ENCODE results near the gene LIPM. TPM values are rescaled to one million over a fixed set of nuclear protein-coding genes. Genes with fewer than 3 reads are reported as not detected.
A peak's percentile ranks its signal among the peaks of the same experiment; 100 is the strongest.

LIPM gene
- total and polyA plus RNA-seq, 8 donors, result 0.14 TPM; not detected in 7

DNA sequence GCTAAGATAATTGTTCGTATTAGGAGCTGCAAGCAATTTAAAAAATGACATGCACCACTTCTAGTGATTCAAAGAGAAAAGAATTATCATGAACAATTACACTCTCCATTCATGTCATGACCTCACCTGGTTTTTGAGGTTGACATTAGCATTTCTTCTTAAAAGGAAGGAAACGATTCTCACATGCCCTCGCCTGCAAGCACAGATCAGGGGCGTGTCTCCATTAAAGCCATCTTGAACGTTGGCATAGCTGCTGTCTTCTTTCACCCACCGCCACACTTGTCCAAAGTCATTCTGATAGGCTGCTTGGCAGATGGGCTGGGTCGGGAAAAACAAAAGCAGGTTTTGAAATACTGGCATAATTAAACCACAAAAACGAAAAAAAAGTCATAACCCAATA lies 29.2 kb downstream of the LIPM start:
- no peaks in the 10 kb centered on the region for H3K27me3 ChIP-seq
- ATAC-seq, result no peak
- intact Hi-C loops (cut with DNase I), result no loop called here
- H3K9me3 ChIP-seq, result no peaks in the 10 kb centered on the region
- no peak for DNase-seq
- H3K4me1 ChIP-seq, result peaks cover 2 to 34% of the 10 kb centered on the region in 2 donors
- TF ChIP-seq, protein P1, sequence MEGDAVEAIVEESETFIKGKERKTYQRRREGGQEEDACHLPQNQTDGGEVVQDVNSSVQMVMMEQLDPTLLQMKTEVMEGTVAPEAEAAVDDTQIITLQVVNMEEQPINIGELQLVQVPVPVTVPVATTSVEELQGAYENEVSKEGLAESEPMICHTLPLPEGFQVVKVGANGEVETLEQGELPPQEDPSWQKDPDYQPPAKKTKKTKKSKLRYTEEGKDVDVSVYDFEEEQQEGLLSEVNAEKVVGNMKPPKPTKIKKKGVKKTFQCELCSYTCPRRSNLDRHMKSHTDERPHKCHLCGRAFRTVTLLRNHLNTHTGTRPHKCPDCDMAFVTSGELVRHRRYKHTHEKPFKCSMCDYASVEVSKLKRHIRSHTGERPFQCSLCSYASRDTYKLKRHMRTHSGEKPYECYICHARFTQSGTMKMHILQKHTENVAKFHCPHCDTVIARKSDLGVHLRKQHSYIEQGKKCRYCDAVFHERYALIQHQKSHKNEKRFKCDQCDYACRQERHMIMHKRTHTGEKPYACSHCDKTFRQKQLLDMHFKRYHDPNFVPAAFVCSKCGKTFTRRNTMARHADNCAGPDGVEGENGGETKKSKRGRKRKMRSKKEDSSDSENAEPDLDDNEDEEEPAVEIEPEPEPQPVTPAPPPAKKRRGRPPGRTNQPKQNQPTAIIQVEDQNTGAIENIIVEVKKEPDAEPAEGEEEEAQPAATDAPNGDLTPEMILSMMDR (IDR thresholded peaks at IDR 0.05), result no peak
- H3K4me3 ChIP-seq, result no peak overlapping the region
- no peak overlapping the region for H3K27ac ChIP-seq
- H3K36me3 ChIP-seq, result peaks cover 0 to 17% of the 10 kb centered on the region in 2 donors

DNA sequence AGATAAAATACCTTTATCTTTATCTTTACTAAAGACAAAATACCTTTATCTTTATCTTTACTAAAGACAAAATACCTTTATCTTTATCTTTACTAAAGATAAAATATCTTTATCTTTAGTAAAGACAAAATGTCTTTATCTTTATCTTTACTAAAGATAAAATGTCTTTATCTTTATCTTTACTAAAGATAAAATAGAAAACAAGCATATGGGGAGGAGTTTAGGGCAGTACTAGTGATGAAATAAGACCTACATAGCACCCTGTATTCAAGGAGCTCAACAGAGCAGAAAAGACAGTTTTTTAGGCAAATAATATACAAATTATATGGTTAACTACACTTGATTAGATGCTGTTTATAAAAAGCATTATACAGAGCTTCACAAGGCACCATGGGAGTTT lies 29.8 kb downstream of the LIPM start:
- DNase-seq (no peak), ATAC-seq (no peak)
- H3K36me3 ChIP-seq, result peaks cover 0 to 17% of the 10 kb centered on the region in 2 donors
- peaks cover 2 to 34% of the 10 kb centered on the region in 2 donors for H3K4me1 ChIP-seq
- intact Hi-C loops (cut with DNase I), result no loop called here
- no peaks in the 10 kb centered on the region for H3K27me3 ChIP-seq
- no peak overlapping the region for H3K27ac ChIP-seq
- TF ChIP-seq, protein P1 (IDR thresholded peaks at IDR 0.05), result no peak
- H3K4me3 ChIP-seq, result no peak overlapping the region
- H3K9me3 ChIP-seq, result no peaks in the 10 kb centered on the region

DNA sequence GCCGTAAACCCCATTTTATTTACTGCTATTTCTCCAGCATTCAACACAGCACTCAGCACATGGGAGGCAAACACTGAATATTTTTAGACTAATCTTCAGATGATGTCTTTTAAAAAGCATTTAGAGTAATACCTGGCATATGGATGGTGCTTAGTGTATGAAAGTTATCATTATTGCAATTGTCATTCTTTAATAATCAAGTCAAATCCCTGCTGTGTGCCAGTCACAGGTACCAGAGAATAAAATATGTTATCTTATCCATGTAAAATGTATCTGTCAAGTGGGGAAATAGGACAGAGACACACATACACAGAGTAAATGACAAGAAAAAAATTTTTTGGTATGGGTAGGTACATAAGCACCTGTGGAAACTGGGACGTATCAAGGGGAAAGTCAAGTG lies 30.6 kb downstream of the LIPM start:
- ATAC-seq (no peak), DNase-seq (no peak)
- Histone ChIP-seq H3K27ac (peak overlapping the region in 1 of 2 donors; percentile 61), H3K4me1 (peaks cover 2 to 37% of the 10 kb centered on the region in 2 donors), H3K9me3 (no peaks in the 10 kb centered on the region), H3K4me3 (no peak overlapping the region), H3K36me3 (peaks cover 0 to 17% of the 10 kb centered on the region in 2 donors), H3K27me3 (no peaks in the 10 kb centered on the region)
- intact Hi-C loops (cut with DNase I), result no loop called here
- TF ChIP-seq, protein P1 (IDR thresholded peaks at IDR 0.05), result no peak

DNA sequence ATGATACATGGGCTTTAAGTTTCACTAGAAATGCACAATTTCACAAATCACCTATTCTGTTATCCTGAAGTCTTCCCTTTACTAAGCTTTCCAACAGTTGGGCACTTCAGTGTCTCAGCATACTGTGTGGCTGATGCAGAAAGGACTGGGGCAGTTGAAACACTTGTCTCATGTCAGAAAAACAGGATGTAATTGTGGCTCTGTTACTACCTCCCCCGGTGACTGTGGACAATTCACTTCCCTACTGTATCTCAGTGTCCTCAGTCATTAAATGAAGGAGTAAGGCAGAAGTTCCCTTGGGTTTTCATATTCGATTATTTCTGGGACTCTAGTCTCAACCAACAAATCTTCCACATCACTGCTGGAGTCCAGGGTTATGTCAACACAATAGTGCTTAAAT lies 31.2 kb downstream of the LIPM start:
- H3K4me3 ChIP-seq, result no peak overlapping the region
- intact Hi-C loops (cut with DNase I), result no loop called here
- no peak for ATAC-seq
- H3K27ac ChIP-seq, result peak overlapping the region in 1 of 2 donors; percentile 61
- peaks cover 2 to 42% of the 10 kb centered on the region in 2 donors for H3K4me1 ChIP-seq
- H3K9me3 ChIP-seq, result no peaks in the 10 kb centered on the region
- H3K27me3 ChIP-seq, result no peaks in the 10 kb centered on the region
- TF ChIP-seq, protein P1 (IDR thresholded peaks at IDR 0.05), result no peak
- peaks cover 0 to 17% of the 10 kb centered on the region in 2 donors for H3K36me3 ChIP-seq
- no peak for DNase-seq

DNA sequence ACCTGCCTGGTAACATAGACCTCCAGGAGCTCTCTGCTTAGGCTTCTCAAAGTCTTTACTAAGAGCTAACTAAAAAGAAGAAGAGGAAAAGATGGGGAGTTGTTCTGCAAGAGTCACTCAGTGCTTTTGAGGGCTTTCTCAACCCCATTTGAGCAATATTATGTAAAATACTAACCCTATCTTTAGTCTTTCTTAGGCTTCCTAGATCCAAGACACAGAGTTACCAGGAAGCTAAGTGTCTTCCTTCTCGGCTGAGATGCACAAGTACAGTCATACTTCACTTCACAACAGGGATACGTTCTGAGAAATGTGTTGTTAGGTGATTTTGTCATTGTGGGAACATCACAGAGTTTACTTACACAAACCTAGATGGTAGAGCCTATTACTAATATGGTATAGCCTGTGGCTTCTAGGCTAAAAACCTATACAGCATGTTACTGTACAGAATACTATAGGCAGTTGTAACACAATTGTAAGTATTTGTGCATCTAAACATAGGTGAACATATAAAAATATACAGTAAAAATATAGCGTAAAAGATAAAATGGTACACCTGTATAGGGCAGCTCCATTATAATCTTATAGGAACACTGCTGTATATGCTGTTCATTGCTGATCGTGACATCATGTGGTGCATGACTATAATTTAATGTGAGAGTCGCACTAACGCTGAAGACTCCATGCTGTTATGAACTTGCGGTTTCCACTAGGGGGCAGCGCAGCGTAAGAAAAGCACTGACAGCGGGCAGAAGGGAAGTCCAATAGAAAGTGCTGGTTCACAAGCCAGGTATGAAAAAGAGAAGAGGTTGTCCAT lies 32.8 kb downstream of the LIPM start:
- peak; percentile 82 to 91 (median 86) for DNase-seq
- ATAC-seq, result peak; percentile 99

More for the DNA sequence above, 32.8 kb downstream of the LIPM start:
- intact Hi-C loops (cut with DNase I), result loop anchor here in 1 of 2 donors (5.0 kb wide), 1 partner anchor 97 kb away; no protein-coding TSS in a partner anchor
- Histone ChIP-seq H3K27ac (peak overlapping the region in 1 of 2 donors; percentile 61), H3K36me3 (peaks cover 0 to 6% of the 10 kb centered on the region in 2 donors), H3K27me3 (no peaks in the 10 kb centered on the region), H3K4me3 (no peak overlapping the region), H3K4me1 (peaks cover 2 to 44% of the 10 kb centered on the region in 2 donors), H3K9me3 (no peaks in the 10 kb centered on the region)
- TF ChIP-seq, protein P1 (IDR thresholded peaks at IDR 0.05), result peak; percentile 85 to 91

Data from left lung (tissue), 10 donors.